Astrocyte of the spinal cord (primary cell): Measurements from ENCODE around the gene TMEM187.

ENCODE experiments used
- DNase-seq: peaks from one replicate; pipeline ENCODE4 v3.0.0; 2011; ENCODE audit warnings: low read depth, low spot score
- H3K4me3 ChIP-seq: 2 replicates; pipeline ENCODE4 v1.5.1; 2011; ENCODE audit warnings: low read depth, mild to moderate bottlenecking, low read length, moderate library complexity
- in situ Hi-C: cut with HindIII; loops from 2 replicates; pipeline ENCODE4 v1.10.0; 2017; ENCODE audit warnings: low sequenced_read_pairs
- TF ChIP-seq, protein P1 (sequence below): IDR thresholded peaks from 2 replicates; pipeline ENCODE4 v1.5.1; 2012; ENCODE audit warnings: low read depth, mild to moderate bottlenecking, low read length, inconsistent platforms

The TMEM187 gene

DNA sequence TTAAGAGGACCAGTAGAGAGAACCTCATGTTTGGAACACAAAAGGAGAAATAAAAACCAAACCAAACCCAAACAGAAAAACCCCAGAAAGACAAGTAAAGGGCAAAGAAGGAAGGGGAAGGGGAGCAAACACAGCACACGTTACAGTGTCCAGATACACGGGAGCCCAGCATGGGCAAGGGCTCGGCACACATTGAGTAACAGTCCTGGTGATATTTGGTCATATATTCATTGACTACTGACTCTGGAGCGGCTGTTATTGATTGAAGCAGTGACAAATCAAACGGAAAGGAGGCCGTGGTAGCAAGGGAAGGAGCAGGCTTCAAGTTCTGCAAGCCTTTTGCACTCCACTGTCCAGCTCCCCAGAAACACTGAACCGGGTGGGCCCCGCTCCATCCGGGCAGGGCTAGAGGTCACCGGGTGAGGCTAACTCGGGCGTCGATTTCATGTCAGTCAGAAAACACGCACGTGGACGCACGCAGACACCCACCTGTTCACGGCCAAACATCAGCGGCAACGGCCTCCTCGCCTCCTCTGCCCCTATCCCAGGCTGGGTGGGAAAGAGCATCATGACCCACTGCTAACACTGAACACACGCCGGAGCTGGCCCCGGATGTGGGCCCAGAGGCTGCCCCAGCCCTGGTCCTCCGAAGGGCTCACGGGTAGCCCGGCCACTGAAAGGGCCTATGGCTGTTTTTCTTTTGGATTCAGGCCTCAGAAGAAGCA lies 50.9 kb downstream of the TMEM187 start:
- no peak overlapping the region for H3K4me3 ChIP-seq
- in situ Hi-C loops = no loop called here
- TF ChIP-seq, protein P1, sequence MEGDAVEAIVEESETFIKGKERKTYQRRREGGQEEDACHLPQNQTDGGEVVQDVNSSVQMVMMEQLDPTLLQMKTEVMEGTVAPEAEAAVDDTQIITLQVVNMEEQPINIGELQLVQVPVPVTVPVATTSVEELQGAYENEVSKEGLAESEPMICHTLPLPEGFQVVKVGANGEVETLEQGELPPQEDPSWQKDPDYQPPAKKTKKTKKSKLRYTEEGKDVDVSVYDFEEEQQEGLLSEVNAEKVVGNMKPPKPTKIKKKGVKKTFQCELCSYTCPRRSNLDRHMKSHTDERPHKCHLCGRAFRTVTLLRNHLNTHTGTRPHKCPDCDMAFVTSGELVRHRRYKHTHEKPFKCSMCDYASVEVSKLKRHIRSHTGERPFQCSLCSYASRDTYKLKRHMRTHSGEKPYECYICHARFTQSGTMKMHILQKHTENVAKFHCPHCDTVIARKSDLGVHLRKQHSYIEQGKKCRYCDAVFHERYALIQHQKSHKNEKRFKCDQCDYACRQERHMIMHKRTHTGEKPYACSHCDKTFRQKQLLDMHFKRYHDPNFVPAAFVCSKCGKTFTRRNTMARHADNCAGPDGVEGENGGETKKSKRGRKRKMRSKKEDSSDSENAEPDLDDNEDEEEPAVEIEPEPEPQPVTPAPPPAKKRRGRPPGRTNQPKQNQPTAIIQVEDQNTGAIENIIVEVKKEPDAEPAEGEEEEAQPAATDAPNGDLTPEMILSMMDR = no peak
- DNase-seq = no peak

DNA sequence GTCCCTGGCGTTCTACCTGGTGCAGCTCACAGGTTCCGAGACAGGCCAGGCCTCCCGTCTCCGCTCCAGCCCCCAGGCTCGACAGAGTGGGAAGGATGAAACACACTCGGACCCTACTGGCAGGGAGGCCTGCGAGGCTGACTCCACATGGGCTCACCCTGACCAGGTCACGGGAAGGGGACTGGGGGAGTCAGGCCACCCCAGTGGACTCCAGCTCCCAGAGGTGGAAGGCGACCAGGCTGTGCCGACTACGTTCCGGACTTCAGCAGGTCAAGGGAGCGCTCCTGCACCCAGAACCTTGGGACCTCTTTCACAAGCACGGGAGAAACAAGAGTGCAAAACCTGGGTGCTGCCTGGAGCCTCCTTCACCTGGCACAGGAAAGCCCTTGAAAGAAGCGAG lies 51.7 kb downstream of the TMEM187 start:
- TF ChIP-seq, protein P1 = no peak
- DNase-seq = no peak
- in situ Hi-C loops = no loop called here
- no peak overlapping the region for H3K4me3 ChIP-seq

DNA sequence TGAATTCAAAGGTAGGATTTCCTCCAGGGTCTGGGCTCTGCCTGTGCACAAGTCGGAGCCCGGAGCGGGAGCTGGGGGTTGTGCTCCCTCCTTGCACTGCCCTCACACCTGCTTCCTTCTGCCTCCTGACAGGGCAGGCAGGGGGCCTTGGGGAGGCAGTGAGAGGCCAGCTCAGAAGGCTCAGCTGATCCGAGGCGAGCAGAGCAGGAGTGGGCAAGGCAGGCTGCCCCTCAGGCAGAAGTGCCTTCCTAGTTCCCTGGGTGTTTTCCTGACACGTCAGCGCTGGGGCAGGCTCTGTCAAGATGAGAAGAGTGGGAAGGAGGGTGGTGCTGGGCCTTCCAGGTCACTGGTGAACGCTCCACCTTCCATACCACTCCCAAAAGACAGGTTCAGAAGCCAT lies 52.7 kb downstream of the TMEM187 start:
- TF ChIP-seq, protein P1 = no peak
- no peak overlapping the region for H3K4me3 ChIP-seq
- no peak for DNase-seq
- in situ Hi-C loops = no loop called here

DNA sequence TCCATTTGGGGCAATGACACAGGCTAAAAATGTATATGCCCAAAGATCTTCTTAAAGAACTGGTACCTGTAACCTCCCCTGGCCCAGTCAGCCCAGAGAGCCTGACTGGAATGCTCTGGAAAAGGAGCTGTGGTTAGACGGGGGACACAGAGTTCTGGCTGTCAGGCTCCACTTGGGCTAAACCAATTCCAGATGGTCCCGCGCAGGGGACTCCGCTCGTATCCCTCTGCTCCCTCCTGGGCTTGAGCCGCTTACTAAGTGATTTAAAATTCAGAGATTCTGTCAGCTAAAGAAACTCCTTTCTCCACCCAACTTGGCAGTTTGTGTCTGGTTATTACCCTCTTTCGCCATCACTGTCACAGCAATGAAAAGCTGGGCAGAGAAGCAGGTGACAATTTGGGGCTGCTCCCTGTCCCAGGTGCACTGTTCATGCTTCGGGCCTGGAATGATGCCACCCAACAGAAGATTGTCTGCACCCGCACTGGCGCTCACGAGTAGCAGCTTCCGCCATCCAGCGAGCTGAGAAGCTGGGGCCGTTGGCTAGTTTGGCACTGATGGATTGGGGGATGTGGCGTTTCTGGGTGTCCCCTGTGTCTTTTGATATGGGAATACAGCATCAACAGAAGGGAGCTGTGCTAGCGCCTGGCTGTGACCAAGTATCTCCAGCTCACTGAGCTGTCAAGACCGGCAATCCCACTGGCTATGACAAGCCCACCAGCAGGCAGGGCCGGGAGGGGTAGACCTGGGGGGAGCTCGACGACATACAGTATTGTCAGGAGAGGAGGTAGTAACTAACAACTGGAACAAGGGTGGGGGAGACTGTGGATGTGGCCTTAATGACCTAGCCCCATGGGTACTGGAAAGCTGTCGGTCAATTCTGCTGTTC lies 53.8 kb downstream of the TMEM187 start:
- no peak overlapping the region for H3K4me3 ChIP-seq
- TF ChIP-seq, protein P1 = no peak
- in situ Hi-C loops = no loop called here
- no peak for DNase-seq

- in situ Hi-C loops = no loop called here
- no peak overlapping the region for H3K4me3 ChIP-seq
- no peak for DNase-seq
- TF ChIP-seq, protein P1 = no peak
Observed at GRCh38 chrX:154027022-154027402, 54.5 kb downstream of the TMEM187 start.

GRCh38 chrX:154027986-154028385 lies 55.4 kb downstream of the TMEM187 start:
- TF ChIP-seq, protein P1 = no peak
- in situ Hi-C loops = no loop called here
- H3K4me3 ChIP-seq = no peak overlapping the region
- no peak for DNase-seq
